ENCODE data around the gene PODN.

DNA sequence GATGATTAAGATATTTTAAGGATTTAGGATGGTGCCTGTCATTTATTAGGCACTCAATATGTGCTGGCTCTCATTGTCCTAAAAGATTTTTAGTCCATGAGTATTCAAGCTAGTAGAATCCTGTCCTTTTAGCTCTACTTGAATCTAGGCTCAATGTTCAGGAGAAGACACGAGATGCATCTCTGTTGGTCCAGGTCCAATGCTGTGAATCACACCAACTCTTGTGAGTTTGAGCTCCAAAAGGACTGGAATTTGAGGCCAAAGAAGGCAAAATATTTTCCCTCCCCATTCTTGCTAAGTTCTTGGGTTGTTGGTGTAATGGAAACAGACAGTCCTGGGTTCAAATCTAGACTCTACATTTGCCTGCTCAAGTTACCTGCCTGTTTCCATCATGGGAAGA lies 1.4 kb upstream of the PODN start:
- TF ChIP-seq POLR2AphosphoS5 (IDR thresholded peaks at IDR 0.05; ENCODE audit: low read depth), result no peak
- TF ChIP-seq, protein P1, sequence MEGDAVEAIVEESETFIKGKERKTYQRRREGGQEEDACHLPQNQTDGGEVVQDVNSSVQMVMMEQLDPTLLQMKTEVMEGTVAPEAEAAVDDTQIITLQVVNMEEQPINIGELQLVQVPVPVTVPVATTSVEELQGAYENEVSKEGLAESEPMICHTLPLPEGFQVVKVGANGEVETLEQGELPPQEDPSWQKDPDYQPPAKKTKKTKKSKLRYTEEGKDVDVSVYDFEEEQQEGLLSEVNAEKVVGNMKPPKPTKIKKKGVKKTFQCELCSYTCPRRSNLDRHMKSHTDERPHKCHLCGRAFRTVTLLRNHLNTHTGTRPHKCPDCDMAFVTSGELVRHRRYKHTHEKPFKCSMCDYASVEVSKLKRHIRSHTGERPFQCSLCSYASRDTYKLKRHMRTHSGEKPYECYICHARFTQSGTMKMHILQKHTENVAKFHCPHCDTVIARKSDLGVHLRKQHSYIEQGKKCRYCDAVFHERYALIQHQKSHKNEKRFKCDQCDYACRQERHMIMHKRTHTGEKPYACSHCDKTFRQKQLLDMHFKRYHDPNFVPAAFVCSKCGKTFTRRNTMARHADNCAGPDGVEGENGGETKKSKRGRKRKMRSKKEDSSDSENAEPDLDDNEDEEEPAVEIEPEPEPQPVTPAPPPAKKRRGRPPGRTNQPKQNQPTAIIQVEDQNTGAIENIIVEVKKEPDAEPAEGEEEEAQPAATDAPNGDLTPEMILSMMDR (IDR thresholded peaks at IDR 0.05; ENCODE audit: insufficient read depth, low read length), result no peak
- TF ChIP-seq, protein P2, sequence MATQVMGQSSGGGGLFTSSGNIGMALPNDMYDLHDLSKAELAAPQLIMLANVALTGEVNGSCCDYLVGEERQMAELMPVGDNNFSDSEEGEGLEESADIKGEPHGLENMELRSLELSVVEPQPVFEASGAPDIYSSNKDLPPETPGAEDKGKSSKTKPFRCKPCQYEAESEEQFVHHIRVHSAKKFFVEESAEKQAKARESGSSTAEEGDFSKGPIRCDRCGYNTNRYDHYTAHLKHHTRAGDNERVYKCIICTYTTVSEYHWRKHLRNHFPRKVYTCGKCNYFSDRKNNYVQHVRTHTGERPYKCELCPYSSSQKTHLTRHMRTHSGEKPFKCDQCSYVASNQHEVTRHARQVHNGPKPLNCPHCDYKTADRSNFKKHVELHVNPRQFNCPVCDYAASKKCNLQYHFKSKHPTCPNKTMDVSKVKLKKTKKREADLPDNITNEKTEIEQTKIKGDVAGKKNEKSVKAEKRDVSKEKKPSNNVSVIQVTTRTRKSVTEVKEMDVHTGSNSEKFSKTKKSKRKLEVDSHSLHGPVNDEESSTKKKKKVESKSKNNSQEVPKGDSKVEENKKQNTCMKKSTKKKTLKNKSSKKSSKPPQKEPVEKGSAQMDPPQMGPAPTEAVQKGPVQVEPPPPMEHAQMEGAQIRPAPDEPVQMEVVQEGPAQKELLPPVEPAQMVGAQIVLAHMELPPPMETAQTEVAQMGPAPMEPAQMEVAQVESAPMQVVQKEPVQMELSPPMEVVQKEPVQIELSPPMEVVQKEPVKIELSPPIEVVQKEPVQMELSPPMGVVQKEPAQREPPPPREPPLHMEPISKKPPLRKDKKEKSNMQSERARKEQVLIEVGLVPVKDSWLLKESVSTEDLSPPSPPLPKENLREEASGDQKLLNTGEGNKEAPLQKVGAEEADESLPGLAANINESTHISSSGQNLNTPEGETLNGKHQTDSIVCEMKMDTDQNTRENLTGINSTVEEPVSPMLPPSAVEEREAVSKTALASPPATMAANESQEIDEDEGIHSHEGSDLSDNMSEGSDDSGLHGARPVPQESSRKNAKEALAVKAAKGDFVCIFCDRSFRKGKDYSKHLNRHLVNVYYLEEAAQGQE (IDR thresholded peaks at IDR 0.05; ENCODE audit: insufficient replicate concordance, low read depth), result no peak
- TF ChIP-seq GABPA (IDR thresholded peaks at IDR 0.05; ENCODE audit: low read depth), result no peak
- TF ChIP-seq SPI1 (IDR thresholded peaks at IDR 0.05; ENCODE audit: borderline replicate concordance, low read depth), result no peak

Data from HL-60 (cell line).